T-helper 1 cell treated with Interleukin-12 subunit alpha and Interleukin-12 subunit beta and Interleukin-4 antibody, amounts not matched to agents 30 ng/mL and 1 ng/mL, for 36 hours (primary cell): Measurements from ENCODE around the gene GLI3. TPM values are rescaled to one million over a fixed set of nuclear protein-coding genes. Genes with fewer than 3 reads are reported as not detected.

Experiments used
- intact Hi-C: fragments of 100-400 bp; cut with micrococcal nuclease; formaldehyde crosslinking; loops from one replicate; pipeline ENCODE4 v1.15.1; 2024
- total RNA-seq: library from RNA; stranded (reverse); gene quantifications from 2 replicates; pipeline ENCODE4 v1.2.3, GENCODE V29; 2022

The GLI3 gene
- total RNA-seq, 1 donor from 2014 or later: 0.02 TPM

DNA sequence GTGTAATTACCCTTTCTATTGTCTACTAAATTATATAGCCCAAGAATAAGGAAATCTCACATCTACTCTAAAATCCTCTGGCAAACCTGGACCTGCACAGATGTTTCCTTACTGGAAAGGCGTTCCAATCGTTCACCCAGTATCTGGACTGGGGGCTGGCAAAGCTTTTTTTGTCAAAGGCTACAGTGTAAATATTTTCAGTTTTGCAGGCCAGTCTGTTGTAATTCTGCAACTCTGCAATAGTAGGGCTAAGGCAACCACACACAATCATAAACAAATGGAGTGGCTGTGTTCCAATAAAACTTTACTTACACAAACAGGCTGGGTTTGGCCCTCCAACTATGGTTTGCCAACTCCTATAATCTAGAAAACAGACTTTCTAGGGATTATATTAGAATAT is 56.2 kb downstream of the GLI3 start:
- intact Hi-C loops: no loop called here

DNA sequence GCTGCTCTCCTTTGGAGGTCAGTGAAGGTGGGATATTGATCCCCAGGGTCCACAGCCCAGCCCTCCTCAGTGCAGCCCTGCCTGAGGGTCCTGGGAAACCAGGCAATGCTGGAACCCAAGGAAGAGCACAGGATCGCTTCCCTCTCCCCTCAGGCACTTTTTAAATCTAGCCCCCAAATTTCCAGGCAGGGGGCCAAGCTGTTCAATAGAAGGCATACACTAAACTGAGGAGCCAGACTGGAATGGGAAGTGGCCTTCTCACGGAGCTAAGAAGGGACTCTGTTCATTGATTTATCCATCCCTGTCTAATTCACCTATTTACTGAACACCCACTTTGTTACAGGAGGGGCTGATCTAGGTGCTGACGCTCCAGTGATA is 60.3 kb downstream of the GLI3 start:
- intact Hi-C loops: no loop called here

- intact Hi-C loops: no loop called here
Observed at GRCh38 chr7:42175834-42176723, 60.9 kb downstream of the GLI3 start.

- intact Hi-C loops: no loop called here
Observed at GRCh38 chr7:42174391-42174912, 62.6 kb downstream of the GLI3 start.

DNA sequence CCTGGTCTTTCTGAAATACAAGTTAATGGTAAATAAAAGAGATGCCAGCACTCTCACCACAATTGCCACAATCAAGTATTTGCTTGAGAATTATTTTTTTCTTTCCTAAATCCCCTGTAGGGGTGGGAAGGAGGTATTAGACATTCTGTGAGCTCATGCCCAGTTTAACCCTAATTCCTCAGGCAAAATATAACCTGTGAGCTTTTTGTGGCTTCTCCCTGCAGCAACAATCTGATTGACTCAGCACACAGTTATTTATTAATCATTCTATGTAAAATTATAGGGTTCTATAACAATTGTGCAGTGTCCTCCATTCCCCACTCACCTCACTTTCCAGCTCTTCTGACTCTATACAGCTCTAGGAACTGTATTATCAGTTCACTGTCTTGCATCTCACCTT is 66.3 kb downstream of the GLI3 start:
- intact Hi-C loops: no loop called here

DNA sequence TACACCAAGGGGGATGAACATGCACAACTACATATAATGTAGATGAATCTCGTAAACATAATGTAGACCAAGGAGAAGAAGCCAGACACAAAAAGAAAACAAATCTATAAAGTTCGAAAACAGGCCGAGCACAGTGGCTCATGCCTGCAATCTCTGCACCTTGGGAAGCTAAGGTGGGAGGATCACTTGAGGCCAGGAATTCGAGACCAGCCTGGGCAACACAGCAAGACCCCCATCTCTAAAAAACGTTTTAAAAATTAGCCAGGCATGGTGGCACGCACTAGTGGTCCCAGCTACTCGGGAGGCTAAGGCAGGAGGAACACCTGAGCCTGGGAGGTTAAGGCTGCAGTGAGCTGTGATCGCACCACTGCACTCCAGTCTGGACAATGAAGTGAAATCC is 68.5 kb downstream of the GLI3 start:
- intact Hi-C loops: no loop called here

- intact Hi-C loops: no loop called here
Observed at GRCh38 chr7:42167631-42168236, 69.3 kb downstream of the GLI3 start.

DNA sequence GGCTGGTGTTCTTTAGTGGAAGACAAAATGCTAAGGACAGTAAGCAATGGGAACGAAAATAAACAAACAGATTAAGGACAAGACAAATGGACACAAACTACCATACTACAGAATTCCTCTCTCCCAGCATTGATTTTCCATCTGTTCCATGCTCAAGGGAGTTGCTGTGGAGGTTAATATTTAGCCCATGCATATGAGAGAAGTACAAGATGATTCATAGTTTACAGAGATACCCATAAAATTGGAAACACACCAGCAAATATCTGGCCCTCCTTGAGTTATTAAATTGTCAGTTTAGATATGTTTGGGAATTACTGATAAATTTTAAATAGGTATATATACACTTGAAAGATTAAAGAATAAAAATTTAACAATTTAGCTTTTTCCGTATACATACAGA is 69.8 kb downstream of the GLI3 start:
- intact Hi-C loops: no loop called here

GRCh38 chr7:42164881-42165428 is 72.1 kb downstream of the GLI3 start:
- intact Hi-C loops: no loop called here

DNA sequence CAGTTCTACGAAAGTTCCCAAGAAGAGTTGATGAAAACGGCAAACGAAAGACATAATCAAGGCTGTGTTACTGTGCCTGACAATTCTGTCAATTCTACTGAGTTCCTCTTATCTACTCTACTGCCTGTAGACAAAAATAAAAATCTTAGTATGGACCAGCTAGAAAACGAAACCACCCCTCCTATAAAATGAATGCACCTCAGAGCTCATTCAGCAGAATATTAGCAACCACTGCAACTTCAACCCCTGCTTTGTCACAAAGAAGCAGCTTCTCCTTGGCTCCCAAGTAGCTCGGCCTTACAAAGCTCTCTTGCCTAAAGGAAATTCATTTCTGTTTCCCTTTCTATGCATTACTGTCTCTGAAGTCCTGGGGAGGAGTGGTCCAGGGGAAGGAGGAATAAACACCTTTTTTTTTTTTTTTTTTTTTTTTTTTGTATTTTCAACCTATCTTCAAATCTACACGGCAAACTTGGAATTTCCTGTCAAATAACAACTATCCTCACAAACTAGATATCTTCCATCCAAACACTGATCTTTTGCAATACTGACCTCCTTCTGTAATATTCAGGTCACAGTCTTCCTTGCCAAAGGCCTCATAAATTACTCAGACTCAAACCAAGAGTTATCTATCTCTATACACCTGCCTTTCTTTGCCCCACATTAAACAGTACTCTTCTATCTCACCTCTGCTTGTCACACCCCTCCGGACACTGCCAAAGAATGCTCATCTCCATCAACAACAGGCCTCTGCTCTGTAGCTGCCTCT is 74.3 kb downstream of the GLI3 start:
- intact Hi-C loops: no loop called here

- intact Hi-C loops: no loop called here
Observed at GRCh38 chr7:42161719-42162118, 75.3 kb downstream of the GLI3 start.

DNA sequence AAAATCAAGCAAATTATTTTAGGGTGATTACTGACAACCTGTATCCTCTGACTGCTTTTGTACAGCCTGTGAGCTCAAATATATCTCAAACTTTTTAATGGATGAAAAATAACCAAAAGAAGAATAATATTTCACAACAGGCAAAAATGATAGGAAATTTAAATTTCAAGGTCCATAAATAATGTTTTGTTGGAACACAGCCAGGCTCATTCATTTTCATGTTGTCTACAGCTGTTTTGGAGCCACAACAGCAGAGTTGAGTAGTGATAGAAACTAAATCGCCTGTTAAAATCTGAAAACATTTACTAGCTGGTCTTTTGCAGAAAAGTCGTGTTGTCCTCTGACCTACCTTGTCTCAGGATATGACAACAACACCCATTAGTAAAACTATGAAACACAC is 75.9 kb downstream of the GLI3 start:
- intact Hi-C loops: no loop called here

- intact Hi-C loops: no loop called here
Observed at GRCh38 chr7:42159130-42159529, 77.9 kb downstream of the GLI3 start.

- intact Hi-C loops: no loop called here
Observed at GRCh38 chr7:42156967-42157721, 79.9 kb downstream of the GLI3 start.

- intact Hi-C loops: no loop called here
Observed at GRCh38 chr7:42156291-42156865, 80.6 kb downstream of the GLI3 start.

GRCh38 chr7:42155584-42156290 is 81.3 kb downstream of the GLI3 start:
- intact Hi-C loops: no loop called here

- intact Hi-C loops: no loop called here
Observed at GRCh38 chr7:42154173-42154572, 82.8 kb downstream of the GLI3 start.

- intact Hi-C loops: no loop called here
Observed at GRCh38 chr7:42152329-42153205, 84.4 kb downstream of the GLI3 start.

GRCh38 chr7:42151309-42151708 is 85.7 kb downstream of the GLI3 start:
- intact Hi-C loops: no loop called here
